Mucosa of descending colon (tissue), 3 donors: Measurements from ENCODE around the gene SPATS2L. TPM values are rescaled to one million over a fixed set of nuclear protein-coding genes. Genes with fewer than 3 reads are reported as not detected.

Experiments
- ATAC-seq: fragments of 200-7000 bp; cut with Tn5 transposase; one replicate; pipeline ENCODE4 v1.9.1; 2020; ENCODE audit warnings: mild to moderate bottlenecking, moderate library complexity
- DNase-seq, 3 donors: peaks; one replicate each; pipeline ENCODE4 v3.0.0-alpha.2; 2020
- H3K36me3 ChIP-seq: fragments of 200-600 bp; one replicate; pipeline ENCODE4 v1.8.0; 2021; ENCODE audit warnings: low read depth, mild to moderate bottlenecking
- H3K4me1 ChIP-seq: fragments of 200-600 bp; one replicate; pipeline ENCODE4 v1.8.0; 2021; ENCODE audit warnings: low read depth, mild to moderate bottlenecking
- H3K4me3 ChIP-seq: fragments of 200-600 bp; one replicate; pipeline ENCODE4 v1.8.0; 2021; ENCODE audit warnings: mild to moderate bottlenecking
- H3K9me3 ChIP-seq: fragments of 200-600 bp; one replicate; pipeline ENCODE4 v1.8.0; 2021; ENCODE audit warnings: mild to moderate bottlenecking
- intact Hi-C, 2 donors: fragments of 100-400 bp; cut with DNase I in 1 of 2; cut with micrococcal nuclease in 1 of 2; formaldehyde crosslinking; loops; one replicate each; pipeline versions ENCODE4 v1.11.0 to v1.11.1; 2022; cut with DNase I, micrococcal nuclease
- total RNA-seq, 3 donors: library from RNA; stranded (reverse); fragmentation: NEBNext Ultra II Directional in 2 of 3; extraction: Animal tissue kit (Norgen Biotek cat#: 25700) in 2 of 3; gene quantifications; one replicate each; pipeline versions ENCODE4 v1.2.1 to v1.2.4, GENCODE V29; 2021 to 2023
- TF ChIP-seq, protein P1 (sequence below): fragments of 200-600 bp; IDR thresholded peaks from one replicate; pipeline ENCODE4 v1.8.0; 2022; ENCODE audit warnings: antibody characterized with exemption, mild to moderate bottlenecking
- donor health status: DM: no; HTN: no; CAD: no; lungs with moderate emphysema.
- donor health status: DM: no; HTN: no; CAD: no.
- donor health status: DM: no; HTN: yes; CAD: no.

Gene SPATS2L
- total RNA-seq, 3 donors from 2014 or later = 160 to 238 (median 232) TPM

DNA sequence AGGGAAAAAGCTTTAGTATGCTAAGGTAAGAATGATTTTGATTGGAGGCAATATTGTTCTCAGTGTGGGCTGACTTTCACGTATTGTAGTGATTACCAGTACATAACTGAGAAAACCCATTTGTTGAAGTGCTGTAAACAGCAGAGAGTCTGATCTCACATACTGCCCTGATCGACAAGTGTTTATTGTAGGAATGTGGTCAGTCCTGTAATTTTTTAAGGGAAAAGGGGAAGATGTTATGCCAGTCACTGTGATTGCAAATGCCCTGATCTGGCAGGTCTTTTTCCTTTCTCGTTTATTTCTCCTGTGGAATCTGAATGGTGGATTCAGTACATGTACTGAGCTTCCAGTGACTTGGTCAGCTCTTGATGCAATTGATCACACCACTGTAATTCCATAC is 11.5 kb downstream of the SPATS2L start:
- H3K4me1 ChIP-seq = no peaks in the 10 kb centered on the region
- H3K36me3 ChIP-seq = no peaks in the 10 kb centered on the region
- intact Hi-C loops = no loop called here
- no peak for DNase-seq
- H3K4me3 ChIP-seq = no peak overlapping the region
- no peaks in the 10 kb centered on the region for H3K9me3 ChIP-seq
- no peak for ATAC-seq
- TF ChIP-seq, protein P1, sequence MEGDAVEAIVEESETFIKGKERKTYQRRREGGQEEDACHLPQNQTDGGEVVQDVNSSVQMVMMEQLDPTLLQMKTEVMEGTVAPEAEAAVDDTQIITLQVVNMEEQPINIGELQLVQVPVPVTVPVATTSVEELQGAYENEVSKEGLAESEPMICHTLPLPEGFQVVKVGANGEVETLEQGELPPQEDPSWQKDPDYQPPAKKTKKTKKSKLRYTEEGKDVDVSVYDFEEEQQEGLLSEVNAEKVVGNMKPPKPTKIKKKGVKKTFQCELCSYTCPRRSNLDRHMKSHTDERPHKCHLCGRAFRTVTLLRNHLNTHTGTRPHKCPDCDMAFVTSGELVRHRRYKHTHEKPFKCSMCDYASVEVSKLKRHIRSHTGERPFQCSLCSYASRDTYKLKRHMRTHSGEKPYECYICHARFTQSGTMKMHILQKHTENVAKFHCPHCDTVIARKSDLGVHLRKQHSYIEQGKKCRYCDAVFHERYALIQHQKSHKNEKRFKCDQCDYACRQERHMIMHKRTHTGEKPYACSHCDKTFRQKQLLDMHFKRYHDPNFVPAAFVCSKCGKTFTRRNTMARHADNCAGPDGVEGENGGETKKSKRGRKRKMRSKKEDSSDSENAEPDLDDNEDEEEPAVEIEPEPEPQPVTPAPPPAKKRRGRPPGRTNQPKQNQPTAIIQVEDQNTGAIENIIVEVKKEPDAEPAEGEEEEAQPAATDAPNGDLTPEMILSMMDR = no peak

DNA sequence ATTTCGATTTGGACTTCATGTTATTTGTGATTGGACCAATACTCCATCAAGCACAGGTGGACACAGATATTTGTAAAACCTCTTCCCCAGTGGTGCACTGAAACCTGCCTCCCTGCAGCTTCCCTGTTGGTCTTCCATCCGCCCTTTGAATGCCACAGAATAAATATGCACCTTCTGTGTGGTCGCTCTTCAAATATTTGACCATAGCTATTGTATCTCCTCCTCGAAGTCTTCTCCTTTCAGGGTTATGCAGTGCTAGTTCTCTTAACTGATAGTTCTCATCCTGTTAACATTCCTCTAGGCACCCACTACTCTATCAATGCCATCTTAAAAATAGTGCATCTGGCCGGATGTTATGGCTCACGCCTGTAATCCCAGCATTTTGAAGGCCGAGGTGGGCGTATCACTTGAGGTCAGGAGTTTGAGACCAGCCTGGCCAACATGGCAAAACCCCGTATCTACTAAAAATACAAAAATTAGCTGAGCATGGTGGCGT is 12.5 kb downstream of the SPATS2L start:
- Histone ChIP-seq H3K36me3 (no peaks in the 10 kb centered on the region), H3K4me3 (no peak overlapping the region), H3K9me3 (no peaks in the 10 kb centered on the region), H3K4me1 (no peaks in the 10 kb centered on the region)
- intact Hi-C loops = no loop called here
- no peak for ATAC-seq
- DNase-seq = no peak
- TF ChIP-seq, protein P1 = no peak

DNA sequence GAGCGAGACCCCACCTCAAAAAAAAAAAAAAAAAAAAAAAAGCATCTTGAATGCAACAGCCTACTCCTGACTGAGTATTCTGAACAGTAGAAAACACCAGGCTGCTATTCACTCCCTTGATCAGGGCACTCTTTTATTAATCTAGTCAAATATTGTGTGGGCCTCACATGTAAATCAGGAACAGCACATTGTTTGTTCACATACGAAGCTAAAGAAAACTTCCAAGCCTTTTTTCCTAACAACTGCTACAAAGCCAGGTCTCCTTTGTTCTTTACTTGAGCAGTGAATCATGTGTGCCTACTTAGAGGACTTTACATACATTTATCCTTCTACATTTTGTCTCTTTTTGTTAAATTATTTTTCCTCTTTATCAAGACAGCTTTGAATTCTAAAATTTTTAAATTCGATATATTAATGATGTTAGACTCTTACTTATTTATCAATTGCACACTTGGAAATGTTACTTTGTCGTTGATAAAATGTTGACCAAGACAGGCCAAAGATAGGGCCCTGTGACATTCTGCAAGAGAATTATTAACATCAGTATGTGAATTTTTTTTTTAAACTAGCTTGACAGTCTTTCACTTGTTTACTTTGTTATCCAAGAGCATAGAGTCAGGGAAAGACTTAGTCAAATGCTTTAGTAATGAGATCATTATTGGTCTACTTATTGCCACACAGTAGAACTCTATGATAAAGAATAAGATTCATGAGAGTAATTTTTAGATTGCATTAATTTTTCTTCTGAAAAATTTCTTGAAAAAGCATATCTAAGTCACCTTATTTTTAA is 13.2 kb downstream of the SPATS2L start:
- no peak for ATAC-seq
- H3K4me1 ChIP-seq = no peaks in the 10 kb centered on the region
- H3K9me3 ChIP-seq = no peaks in the 10 kb centered on the region
- DNase-seq = no peak
- intact Hi-C loops = no loop called here
- H3K4me3 ChIP-seq = no peak overlapping the region
- TF ChIP-seq, protein P1 = no peak
- H3K36me3 ChIP-seq = no peaks in the 10 kb centered on the region

DNA sequence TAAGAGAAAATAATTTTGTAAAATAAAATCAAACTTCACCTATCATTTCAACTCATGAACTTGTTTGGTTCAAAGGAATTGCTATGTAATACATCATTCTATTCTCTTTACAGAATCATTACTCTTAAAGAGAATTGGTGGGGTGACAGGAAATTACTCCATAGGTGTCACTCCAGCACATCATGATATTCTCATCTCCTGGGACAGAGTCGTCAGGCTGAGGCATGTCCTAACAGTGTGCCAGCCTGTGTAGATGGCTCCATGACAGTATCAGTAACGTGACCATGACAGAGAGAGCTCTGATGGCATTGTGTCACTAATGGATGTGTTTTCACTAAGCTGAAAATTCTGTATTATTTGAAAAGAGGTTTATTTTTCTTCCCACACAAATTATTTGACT is 13.9 kb downstream of the SPATS2L start:
- H3K36me3 ChIP-seq = no peaks in the 10 kb centered on the region
- TF ChIP-seq, protein P1 = no peak
- ATAC-seq = no peak
- DNase-seq = no peak
- H3K4me1 ChIP-seq = no peaks in the 10 kb centered on the region
- H3K4me3 ChIP-seq = no peak overlapping the region
- intact Hi-C loops = no loop called here
- no peaks in the 10 kb centered on the region for H3K9me3 ChIP-seq

DNA sequence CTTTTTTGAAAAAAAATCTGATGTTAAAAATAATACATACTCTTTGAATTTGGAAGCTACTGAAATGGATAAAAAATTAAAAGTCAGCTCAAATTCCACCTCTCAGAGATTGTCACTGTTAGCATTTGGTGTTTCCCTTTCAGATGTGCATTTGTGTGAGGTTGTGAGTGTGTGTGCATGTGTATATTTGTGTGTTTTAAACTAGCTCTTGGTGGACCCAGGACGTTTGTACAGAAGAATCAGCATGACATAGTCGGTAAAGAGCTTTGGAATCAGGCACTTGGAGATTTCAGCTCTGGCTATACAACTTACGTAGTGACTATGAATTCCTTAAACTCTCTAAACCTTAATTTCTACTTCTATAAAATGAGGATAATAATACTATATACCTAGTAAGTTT is 14.5 kb downstream of the SPATS2L start:
- TF ChIP-seq, protein P1 = no peak
- intact Hi-C loops = no loop called here
- no peaks in the 10 kb centered on the region for H3K36me3 ChIP-seq
- DNase-seq (no peak), ATAC-seq (no peak)
- no peak overlapping the region for H3K4me3 ChIP-seq
- H3K9me3 ChIP-seq = no peaks in the 10 kb centered on the region
- no peaks in the 10 kb centered on the region for H3K4me1 ChIP-seq
